Measurements from ENCODE around the gene XPO4.

- TF ChIP-seq, protein P1, sequence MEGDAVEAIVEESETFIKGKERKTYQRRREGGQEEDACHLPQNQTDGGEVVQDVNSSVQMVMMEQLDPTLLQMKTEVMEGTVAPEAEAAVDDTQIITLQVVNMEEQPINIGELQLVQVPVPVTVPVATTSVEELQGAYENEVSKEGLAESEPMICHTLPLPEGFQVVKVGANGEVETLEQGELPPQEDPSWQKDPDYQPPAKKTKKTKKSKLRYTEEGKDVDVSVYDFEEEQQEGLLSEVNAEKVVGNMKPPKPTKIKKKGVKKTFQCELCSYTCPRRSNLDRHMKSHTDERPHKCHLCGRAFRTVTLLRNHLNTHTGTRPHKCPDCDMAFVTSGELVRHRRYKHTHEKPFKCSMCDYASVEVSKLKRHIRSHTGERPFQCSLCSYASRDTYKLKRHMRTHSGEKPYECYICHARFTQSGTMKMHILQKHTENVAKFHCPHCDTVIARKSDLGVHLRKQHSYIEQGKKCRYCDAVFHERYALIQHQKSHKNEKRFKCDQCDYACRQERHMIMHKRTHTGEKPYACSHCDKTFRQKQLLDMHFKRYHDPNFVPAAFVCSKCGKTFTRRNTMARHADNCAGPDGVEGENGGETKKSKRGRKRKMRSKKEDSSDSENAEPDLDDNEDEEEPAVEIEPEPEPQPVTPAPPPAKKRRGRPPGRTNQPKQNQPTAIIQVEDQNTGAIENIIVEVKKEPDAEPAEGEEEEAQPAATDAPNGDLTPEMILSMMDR (IDR thresholded peaks at IDR 0.05), result no peak
- no peak for TF ChIP-seq POLR2A (IDR thresholded peaks at IDR 0.05)
Measured at GRCh38 chr13:20822406-20822805, 80.1 kb downstream of the XPO4 start.
